ENCODE measurements around the gene SLC25A11. TPM values are rescaled to one million over a fixed set of nuclear protein-coding genes. Genes with fewer than 3 reads are reported as not detected.
A peak's percentile ranks its signal among the peaks of the same experiment; 100 is the strongest.

Gene SLC25A11
- total RNA-seq, 1 donor from 2014 or later, result 42.4 TPM

- no peak for ATAC-seq
Measured at GRCh38 chr17:4893272-4893671, 46.6 kb downstream of the SLC25A11 start.

- ATAC-seq, result no peak
Measured at GRCh38 chr17:4892499-4893221, 47.2 kb downstream of the SLC25A11 start.

GRCh38 chr17:4891411-4892410, 48.1 kb downstream of the SLC25A11 start:
- peak; percentile 3 for ATAC-seq

- ATAC-seq, result no peak
Measured at GRCh38 chr17:4887581-4887980, 52.3 kb downstream of the SLC25A11 start.

Other genes with a start within 250 kb of the SLC25A11 start
- gene PELP1, start 235.9 kb downstream of the SLC25A11 start, total RNA-seq, result 24.6 TPM
- 13.7 TPM for gene ARRB2, start 229.4 kb downstream of the SLC25A11 start, total RNA-seq
- 15.6 TPM for gene MED11, start 208.6 kb downstream of the SLC25A11 start, total RNA-seq
- gene ZMYND15, start 200.2 kb downstream of the SLC25A11 start, total RNA-seq, result 0.36 TPM
- 15.7 TPM for gene CXCL16, start 200.1 kb downstream of the SLC25A11 start, total RNA-seq
- gene TM4SF5, start 168.2 kb downstream of the SLC25A11 start, total RNA-seq, result not detected
- gene VMO1, start 153.7 kb downstream of the SLC25A11 start, total RNA-seq, result 2.3 TPM
- not detected for gene GLTPD2, start 151.1 kb downstream of the SLC25A11 start, total RNA-seq
- gene PSMB6, start 143.9 kb downstream of the SLC25A11 start, total RNA-seq, result 131 TPM
- gene PLD2, start 132.9 kb downstream of the SLC25A11 start, total RNA-seq, result 117 TPM
- gene MINK1, start 106.7 kb downstream of the SLC25A11 start, total RNA-seq, result 124 TPM
- 1.3 TPM for gene C17orf107, start 40.5 kb downstream of the SLC25A11 start, total RNA-seq
- gene CHRNE, start 36.9 kb downstream of the SLC25A11 start, total RNA-seq, result 0.32 TPM
- not detected for gene GP1BA, start 7.8 kb downstream of the SLC25A11 start, total RNA-seq
- gene RNF167, start 222 bp upstream of the SLC25A11 start, total RNA-seq, result 79.2 TPM
- gene PFN1, start 8.5 kb upstream of the SLC25A11 start, total RNA-seq, result 455 TPM
- 1.5 TPM for gene ENO3, start 11.1 kb upstream of the SLC25A11 start, total RNA-seq
- 65.7 TPM for gene SPAG7, start 27.8 kb upstream of the SLC25A11 start, total RNA-seq
- gene CAMTA2, start 47.6 kb upstream of the SLC25A11 start, total RNA-seq, result 23.8 TPM
- gene INCA1, start 57.5 kb upstream of the SLC25A11 start, total RNA-seq, result not detected
- 95.4 TPM for gene KIF1C, start 57.9 kb upstream of the SLC25A11 start, total RNA-seq
- 0.68 TPM for gene SLC52A1, start 95.4 kb upstream of the SLC25A11 start, total RNA-seq
- 1.8 TPM for gene ZFP3, start 138.4 kb upstream of the SLC25A11 start, total RNA-seq
- 3.1 TPM for gene ZNF232, start 171.8 kb upstream of the SLC25A11 start, total RNA-seq
- not detected for gene USP6, start 176.0 kb upstream of the SLC25A11 start, total RNA-seq

All from esophagus mucosa (tissue), 1 donor.